Measurements from ENCODE around the gene ATP9A. TPM values are rescaled to one million over a fixed set of nuclear protein-coding genes. Genes with fewer than 3 reads are reported as not detected.
"Not testable (repeated sequence)": the region's sequence is repeated elsewhere in the genome, so short reads cannot be mapped to it uniquely, and the experiment has no call there.

ATP9A gene
- total RNA-seq, 6 experiments from 2014 or later, result 10.5 to 17.4 (median 13.0) TPM

DNA sequence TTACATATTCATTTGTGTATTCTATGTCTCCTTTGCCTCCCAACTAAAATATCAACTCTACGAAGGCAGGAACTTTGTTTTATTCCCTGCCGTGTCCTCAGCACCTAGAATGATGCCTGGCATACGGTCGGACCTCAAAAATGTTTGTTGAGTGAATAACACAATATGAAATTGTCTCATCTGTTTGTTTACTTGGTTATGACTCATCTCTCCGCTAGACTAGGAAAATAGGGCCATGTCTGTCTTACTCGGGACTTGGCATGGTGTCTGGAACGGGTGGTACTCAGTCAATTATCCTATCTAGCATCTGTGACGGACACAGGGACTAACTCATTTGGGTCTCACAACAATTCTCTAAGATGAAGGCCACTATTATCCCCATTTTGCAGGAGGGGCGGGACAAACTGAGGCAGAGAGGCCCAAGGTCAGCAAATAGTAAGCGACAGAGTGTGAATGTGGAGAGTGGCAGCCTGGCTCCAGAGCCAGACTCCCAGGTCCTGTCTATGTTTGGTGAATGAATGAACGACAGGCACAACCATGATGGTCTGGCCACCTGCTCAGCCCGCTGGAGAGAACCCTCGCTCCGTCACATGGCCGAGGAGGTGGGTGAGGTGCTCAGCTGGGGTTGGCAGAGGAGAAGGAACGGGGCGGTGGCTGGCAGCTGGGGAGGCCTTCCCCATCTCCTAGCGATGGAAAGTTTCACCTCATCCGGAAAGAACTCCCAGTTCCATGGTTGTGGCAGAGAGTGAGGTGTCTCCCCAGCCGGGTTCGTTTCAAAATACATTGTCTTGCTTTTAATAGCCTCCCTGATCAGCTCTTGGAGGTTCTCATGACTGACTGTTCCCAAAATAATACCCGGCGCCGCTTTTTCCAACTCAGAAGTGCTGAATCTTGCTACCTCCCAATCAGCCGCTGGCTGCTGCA, 198.1 kb downstream of the ATP9A start:
- Histone ChIP-seq H3K4me1 (no peaks in the 10 kb centered on the region), H3K27ac (no peak overlapping the region), H3K9me3 (no peaks in the 10 kb centered on the region), H3K36me3 (no peaks in the 10 kb centered on the region), H3K4me3 (no peak overlapping the region), H3K27me3 (no peaks in the 10 kb centered on the region)
- no peak for DNase-seq
- TF ChIP-seq POLR2A (IDR thresholded peaks at IDR 0.05), result no peak
- TF ChIP-seq, protein P1, sequence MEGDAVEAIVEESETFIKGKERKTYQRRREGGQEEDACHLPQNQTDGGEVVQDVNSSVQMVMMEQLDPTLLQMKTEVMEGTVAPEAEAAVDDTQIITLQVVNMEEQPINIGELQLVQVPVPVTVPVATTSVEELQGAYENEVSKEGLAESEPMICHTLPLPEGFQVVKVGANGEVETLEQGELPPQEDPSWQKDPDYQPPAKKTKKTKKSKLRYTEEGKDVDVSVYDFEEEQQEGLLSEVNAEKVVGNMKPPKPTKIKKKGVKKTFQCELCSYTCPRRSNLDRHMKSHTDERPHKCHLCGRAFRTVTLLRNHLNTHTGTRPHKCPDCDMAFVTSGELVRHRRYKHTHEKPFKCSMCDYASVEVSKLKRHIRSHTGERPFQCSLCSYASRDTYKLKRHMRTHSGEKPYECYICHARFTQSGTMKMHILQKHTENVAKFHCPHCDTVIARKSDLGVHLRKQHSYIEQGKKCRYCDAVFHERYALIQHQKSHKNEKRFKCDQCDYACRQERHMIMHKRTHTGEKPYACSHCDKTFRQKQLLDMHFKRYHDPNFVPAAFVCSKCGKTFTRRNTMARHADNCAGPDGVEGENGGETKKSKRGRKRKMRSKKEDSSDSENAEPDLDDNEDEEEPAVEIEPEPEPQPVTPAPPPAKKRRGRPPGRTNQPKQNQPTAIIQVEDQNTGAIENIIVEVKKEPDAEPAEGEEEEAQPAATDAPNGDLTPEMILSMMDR (IDR thresholded peaks at IDR 0.05), result no peak
- ATAC-seq, result no peak
- WGBS (ENCODE audit: insufficient coverage, low coverage, low lambda C conversion rate, missing lambda C conversion rate), result 71% methylated on average over 15 of the region's 25 CpGs
- intact Hi-C loops (cut with DNase I), result no loop called here

DNA sequence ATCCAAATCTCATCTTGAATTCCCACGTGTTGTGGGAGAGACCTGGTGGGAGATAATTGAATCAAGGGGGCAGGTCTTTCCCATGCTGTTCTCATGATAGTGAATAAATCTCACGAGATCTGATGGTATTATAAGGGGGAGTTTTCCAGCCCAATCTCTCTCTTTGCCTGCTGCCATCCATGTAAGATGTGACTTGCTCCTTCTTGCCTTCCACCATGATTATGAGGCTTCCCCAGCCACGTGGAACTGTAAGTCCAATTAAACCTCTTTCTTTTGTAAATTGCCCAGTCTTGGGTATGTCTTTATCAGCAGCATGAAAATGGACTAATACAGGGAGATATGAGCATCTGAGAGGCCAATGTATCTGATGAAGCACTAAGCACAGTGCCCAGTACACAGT, 199.7 kb downstream of the ATP9A start:
- H3K4me3 ChIP-seq; H3K27ac ChIP-seq; intact Hi-C loops (cut with DNase I); H3K36me3 ChIP-seq; H3K27me3 ChIP-seq; ATAC-seq; H3K4me1 ChIP-seq; DNase-seq; H3K9me3 ChIP-seq: not testable (repeated sequence)
- 58% methylated on average over 3 of the region's 3 CpGs for WGBS (ENCODE audit: insufficient coverage, low coverage, low lambda C conversion rate, missing lambda C conversion rate)

DNA sequence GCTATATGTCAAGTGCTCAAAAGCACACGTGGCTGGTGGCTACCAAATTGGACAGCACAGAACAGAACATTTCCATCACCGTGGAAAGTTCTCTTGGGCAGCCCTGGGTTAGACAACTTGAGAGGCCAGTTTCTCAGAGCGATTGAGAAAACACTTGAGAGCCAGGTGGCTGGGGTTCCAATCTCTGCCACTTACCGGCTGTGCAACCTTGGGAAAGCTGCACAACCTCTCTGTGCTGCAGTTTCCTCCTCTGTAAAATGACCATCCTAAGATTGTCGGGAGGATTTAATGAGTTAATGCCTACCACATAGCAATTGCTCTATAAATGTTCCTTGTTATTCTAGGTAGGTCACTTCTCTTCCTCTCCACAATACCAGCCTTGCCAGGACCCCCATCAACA, 200.6 kb downstream of the ATP9A start:
- H3K36me3 ChIP-seq, result no peaks in the 10 kb centered on the region
- H3K9me3 ChIP-seq, result no peaks in the 10 kb centered on the region
- TF ChIP-seq, protein P1 (IDR thresholded peaks at IDR 0.05), result no peak
- no peak for TF ChIP-seq POLR2A (IDR thresholded peaks at IDR 0.05)
- DNase-seq, result no peak
- H3K27me3 ChIP-seq, result no peaks in the 10 kb centered on the region
- no peak for ATAC-seq
- peaks cover 0 to 14% (median 0%) of the 10 kb centered on the region in 4 donors for H3K4me1 ChIP-seq
- 66% methylated on average over 3 of the region's 5 CpGs for WGBS (ENCODE audit: insufficient coverage, low coverage, low lambda C conversion rate, missing lambda C conversion rate)
- no peak overlapping the region for H3K27ac ChIP-seq
- H3K4me3 ChIP-seq, result no peak overlapping the region
- intact Hi-C loops (cut with DNase I), result no loop called here

DNA sequence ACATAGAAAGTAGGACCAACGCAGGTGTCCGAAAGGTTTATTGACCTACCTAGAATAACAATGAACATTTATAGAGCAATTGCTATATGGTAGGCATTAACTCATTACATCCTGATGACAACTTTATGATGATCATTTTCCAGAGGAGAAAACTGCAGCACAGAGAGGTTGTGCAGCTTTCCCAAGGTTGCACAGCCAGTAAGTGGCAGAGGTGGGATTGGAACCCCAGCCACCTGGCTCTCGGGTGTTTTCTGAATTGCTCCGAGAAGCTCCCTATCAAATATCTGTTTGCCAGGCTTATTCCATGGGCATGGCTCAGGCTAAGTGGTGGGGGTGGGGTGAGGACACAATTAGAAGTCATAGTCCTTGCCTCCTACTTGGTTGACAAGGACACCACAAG, 201.6 kb downstream of the ATP9A start:
- ATAC-seq, result no peak
- Histone ChIP-seq H3K27ac (no peak overlapping the region), H3K36me3 (no peaks in the 10 kb centered on the region), H3K4me3 (no peak overlapping the region), H3K9me3 (no peaks in the 10 kb centered on the region), H3K27me3 (no peaks in the 10 kb centered on the region), H3K4me1 (peaks cover 0 to 24% (median 3%) of the 10 kb centered on the region in 4 donors)
- TF ChIP-seq POLR2A (IDR thresholded peaks at IDR 0.05), result no peak
- TF ChIP-seq, protein P1 (IDR thresholded peaks at IDR 0.05), result no peak
- intact Hi-C loops (cut with DNase I), result no loop called here
- 64% methylated on average over 3 of the region's 4 CpGs for WGBS (ENCODE audit: insufficient coverage, low coverage, low lambda C conversion rate, missing lambda C conversion rate)
- DNase-seq, result no peak

Measured in right lobe of liver (tissue), 6 donors.